Activated T-cell treated with anti-CD3 and anti-CD28 coated beads, Interleukin-2, amount 50 U/mL, for 24 hours (primary cell): Measurements from ENCODE around the gene PSAT1.

Source experiments
- DNase-seq: peaks from one replicate; pipeline ENCODE4 v3.0.0-alpha.2; 2020
- H3K27ac Mint-ChIP-seq: 2 replicates; pipeline ENCODE4 v1.8.0; 2020; ENCODE audit warnings: mild to moderate bottlenecking, mixed read lengths
- H3K27me3 Mint-ChIP-seq: 2 replicates; pipeline ENCODE4 v1.8.0; 2020; ENCODE audit warnings: mixed read lengths
- H3K36me3 Mint-ChIP-seq: 2 replicates; pipeline ENCODE4 v1.8.0; 2020; ENCODE audit warnings: low read depth, mixed read lengths
- H3K4me1 Mint-ChIP-seq: 2 replicates; pipeline ENCODE4 v1.8.0; 2020; ENCODE audit warnings: low read depth, mixed read lengths
- H3K4me3 Mint-ChIP-seq: 2 replicates; pipeline ENCODE4 v1.8.0; 2020; ENCODE audit warnings: mild to moderate bottlenecking, moderate library complexity, mixed read lengths
- H3K9me3 Mint-ChIP-seq: 2 replicates; pipeline ENCODE4 v1.8.0; 2020; ENCODE audit warnings: mixed read lengths

The PSAT1 gene

GRCh38 chr9:78320030-78320693 is 23.2 kb downstream of the PSAT1 start:
- Mint-ChIP-seq H3K9me3 (no peaks in the 10 kb centered on the region), H3K4me3 (no peak overlapping the region), H3K36me3 (peaks cover 96% of the 10 kb centered on the region), H3K27me3 (no peaks in the 10 kb centered on the region), H3K27ac (no peak overlapping the region), H3K4me1 (no peaks in the 10 kb centered on the region)
- no peak for DNase-seq

GRCh38 chr9:78320875-78321496 is 24.1 kb downstream of the PSAT1 start:
- Mint-ChIP-seq H3K27ac (no peak overlapping the region), H3K4me1 (no peaks in the 10 kb centered on the region), H3K36me3 (peaks cover 96% of the 10 kb centered on the region), H3K27me3 (no peaks in the 10 kb centered on the region), H3K4me3 (no peak overlapping the region), H3K9me3 (no peaks in the 10 kb centered on the region)
- no peak for DNase-seq

- Mint-ChIP-seq H3K9me3 (no peaks in the 10 kb centered on the region), H3K27ac (no peak overlapping the region), H3K4me3 (no peak overlapping the region), H3K27me3 (no peaks in the 10 kb centered on the region), H3K4me1 (no peaks in the 10 kb centered on the region), H3K36me3 (peaks cover 95% of the 10 kb centered on the region)
- no peak for DNase-seq
Measured at GRCh38 chr9:78321505-78321904, 24.6 kb downstream of the PSAT1 start.

GRCh38 chr9:78324068-78324650 is 27.2 kb downstream of the PSAT1 start:
- Mint-ChIP-seq H3K9me3 (no peaks in the 10 kb centered on the region), H3K27me3 (no peaks in the 10 kb centered on the region), H3K36me3 (peaks cover 94% of the 10 kb centered on the region), H3K27ac (no peak overlapping the region), H3K4me3 (no peak overlapping the region), H3K4me1 (no peaks in the 10 kb centered on the region)
- DNase-seq = no peak

GRCh38 chr9:78324682-78325081 is 27.8 kb downstream of the PSAT1 start:
- no peak for DNase-seq
- no peaks in the 10 kb centered on the region for H3K9me3 Mint-ChIP-seq
- no peaks in the 10 kb centered on the region for H3K27me3 Mint-ChIP-seq
- H3K4me1 Mint-ChIP-seq = no peaks in the 10 kb centered on the region
- H3K36me3 Mint-ChIP-seq = peaks cover 93% of the 10 kb centered on the region
- no peak overlapping the region for H3K4me3 Mint-ChIP-seq
- H3K27ac Mint-ChIP-seq = no peak overlapping the region

- Mint-ChIP-seq H3K36me3 (peaks cover 93% of the 10 kb centered on the region), H3K4me1 (no peaks in the 10 kb centered on the region), H3K4me3 (no peak overlapping the region), H3K9me3 (no peaks in the 10 kb centered on the region), H3K27me3 (no peaks in the 10 kb centered on the region), H3K27ac (no peak overlapping the region)
- no peak for DNase-seq
Measured at GRCh38 chr9:78325343-78325742, 28.4 kb downstream of the PSAT1 start.

GRCh38 chr9:78325846-78326360 is 29.0 kb downstream of the PSAT1 start:
- no peaks in the 10 kb centered on the region for H3K4me1 Mint-ChIP-seq
- DNase-seq = no peak
- H3K36me3 Mint-ChIP-seq = peaks cover 93% of the 10 kb centered on the region
- no peak overlapping the region for H3K27ac Mint-ChIP-seq
- no peak overlapping the region for H3K4me3 Mint-ChIP-seq
- no peaks in the 10 kb centered on the region for H3K9me3 Mint-ChIP-seq
- no peaks in the 10 kb centered on the region for H3K27me3 Mint-ChIP-seq

- DNase-seq = no peak
- H3K27ac Mint-ChIP-seq = no peak overlapping the region
- H3K4me3 Mint-ChIP-seq = no peak overlapping the region
- H3K27me3 Mint-ChIP-seq = no peaks in the 10 kb centered on the region
- H3K9me3 Mint-ChIP-seq = no peaks in the 10 kb centered on the region
- peaks cover 93% of the 10 kb centered on the region for H3K36me3 Mint-ChIP-seq
- H3K4me1 Mint-ChIP-seq = no peaks in the 10 kb centered on the region
Measured at GRCh38 chr9:78326564-78326963, 29.6 kb downstream of the PSAT1 start.

- DNase-seq = no peak
- Mint-ChIP-seq H3K27me3 (peaks cover 5% of the 10 kb centered on the region), H3K36me3 (peaks cover 78% of the 10 kb centered on the region), H3K27ac (no peak overlapping the region), H3K9me3 (peaks cover 19% of the 10 kb centered on the region), H3K4me3 (no peak overlapping the region), H3K4me1 (no peaks in the 10 kb centered on the region)
Measured at GRCh38 chr9:78332381-78332780, 35.5 kb downstream of the PSAT1 start.

- no peak for DNase-seq
- no peaks in the 10 kb centered on the region for H3K27me3 Mint-ChIP-seq
- no peaks in the 10 kb centered on the region for H3K9me3 Mint-ChIP-seq
- peaks cover 12% of the 10 kb centered on the region for H3K4me1 Mint-ChIP-seq
- no peaks in the 10 kb centered on the region for H3K36me3 Mint-ChIP-seq
- no peak overlapping the region for H3K27ac Mint-ChIP-seq
- H3K4me3 Mint-ChIP-seq = no peak overlapping the region
Measured at GRCh38 chr9:78348848-78349247, 51.9 kb downstream of the PSAT1 start.

GRCh38 chr9:78351816-78352215 is 54.9 kb downstream of the PSAT1 start:
- peaks cover 12% of the 10 kb centered on the region for H3K4me1 Mint-ChIP-seq
- H3K27me3 Mint-ChIP-seq = no peaks in the 10 kb centered on the region
- no peaks in the 10 kb centered on the region for H3K9me3 Mint-ChIP-seq
- no peak overlapping the region for H3K27ac Mint-ChIP-seq
- DNase-seq = no peak
- no peaks in the 10 kb centered on the region for H3K36me3 Mint-ChIP-seq
- no peak overlapping the region for H3K4me3 Mint-ChIP-seq

GRCh38 chr9:78354324-78354973 is 57.5 kb downstream of the PSAT1 start:
- Mint-ChIP-seq H3K4me3 (no peak overlapping the region), H3K9me3 (no peaks in the 10 kb centered on the region), H3K27me3 (no peaks in the 10 kb centered on the region), H3K4me1 (peaks cover 12% of the 10 kb centered on the region), H3K27ac (no peak overlapping the region), H3K36me3 (no peaks in the 10 kb centered on the region)
- no peak for DNase-seq

GRCh38 chr9:78354989-78355388 is 58.1 kb downstream of the PSAT1 start:
- no peaks in the 10 kb centered on the region for H3K9me3 Mint-ChIP-seq
- DNase-seq = no peak
- peaks cover 12% of the 10 kb centered on the region for H3K4me1 Mint-ChIP-seq
- H3K27me3 Mint-ChIP-seq = no peaks in the 10 kb centered on the region
- no peak overlapping the region for H3K27ac Mint-ChIP-seq
- no peak overlapping the region for H3K4me3 Mint-ChIP-seq
- no peaks in the 10 kb centered on the region for H3K36me3 Mint-ChIP-seq

GRCh38 chr9:78356634-78357033 is 59.7 kb downstream of the PSAT1 start:
- Mint-ChIP-seq H3K4me1 (peaks cover 8% of the 10 kb centered on the region), H3K27me3 (no peaks in the 10 kb centered on the region), H3K9me3 (no peaks in the 10 kb centered on the region), H3K4me3 (no peak overlapping the region), H3K27ac (no peak overlapping the region), H3K36me3 (no peaks in the 10 kb centered on the region)
- no peak for DNase-seq
